PC-3 (cell line): Measurements from ENCODE around the gene GORAB. TPM values are rescaled to one million over a fixed set of nuclear protein-coding genes. Genes with fewer than 3 reads are reported as not detected.

ENCODE experiments used
- ATAC-seq: fragments of 200-7000 bp; cut with Tn5 transposase; 2 replicates; pipeline ENCODE4 v1.9.1; 2020; ENCODE audit warnings: mild to moderate bottlenecking, moderate library complexity
- BruUV-seq: library from RNA; stranded (reverse); fragments of 400-500 nt; replicated peaks from 2 replicates; lab custom pipeline; 2021; lab: Mats Ljungman, UMichigan
- CTCF ChIA-PET: fragments of 300-600 bp; sonication (Branson Sonifier 250); formaldehyde crosslinking; loops from one replicate; lab custom pipeline; 2022; ENCODE audit warnings: antibody characterized with exemption; lab: Charles Lee
- POLR2A ChIA-PET: fragments of 300-600 bp; sonication (Branson Sonifier 250); formaldehyde crosslinking; loops from one replicate; lab custom pipeline; 2022; ENCODE audit warnings: antibody characterized with exemption; ENCODE audit not compliant: unreplicated experiment; lab: Charles Lee
- DNase-seq: peaks from one replicate; pipeline ENCODE4 v3.0.0-alpha.2; 2015
- H2AFZ ChIP-seq: fragments of 300-600 bp; sonication (generic); 2 replicates; pipeline ENCODE4 v1.6.0; 2016; ENCODE audit warnings: antibody characterized with exemption, low read length
- H3F3A ChIP-seq: fragments of 300-600 bp; sonication (generic); one replicate; pipeline ENCODE4 v1.6.0; 2017; ENCODE audit warnings: antibody characterized with exemption, low read length, control low read depth, mild to moderate bottlenecking; ENCODE audit not compliant: unreplicated experiment
- H3K27ac ChIP-seq: fragments of 300-600 bp; sonication (generic); 2 replicates; pipeline ENCODE4 v1.5.1; 2016; ENCODE audit warnings: mild to moderate bottlenecking, low read length
- H3K27me3 ChIP-seq: fragments of 300-600 bp; sonication (generic); 2 replicates; pipeline ENCODE4 v1.6.1; 2016; ENCODE audit warnings: low read length, mixed read lengths
- H3K36me3 ChIP-seq: fragments of 300-600 bp; sonication (generic); 2 replicates; pipeline ENCODE4 v1.6.1; 2016; ENCODE audit warnings: low read depth, mixed run types, low read length, mixed read lengths
- H3K4me1 ChIP-seq: fragments of 300-600 bp; sonication (generic); 2 replicates; pipeline ENCODE4 v1.5.1; 2016; ENCODE audit warnings: low read length; ENCODE audit not compliant: insufficient read depth
- H3K4me2 ChIP-seq: fragments of 300-600 bp; sonication (generic); 2 replicates; pipeline ENCODE4 v1.6.0; 2016; ENCODE audit warnings: low read length
- H3K4me3 ChIP-seq: fragments of 300-600 bp; sonication (generic); 2 replicates; pipeline ENCODE4 v1.5.1; 2016; ENCODE audit warnings: mild to moderate bottlenecking, low read length, mixed read lengths
- H3K79me2 ChIP-seq: fragments of 300-600 bp; sonication (generic); 2 replicates; pipeline ENCODE4 v1.6.1; 2017; ENCODE audit warnings: low read length, mixed read lengths
- H3K9ac ChIP-seq: fragments of 300-600 bp; sonication (generic); 2 replicates; pipeline ENCODE4 v1.6.0; 2016; ENCODE audit warnings: mild to moderate bottlenecking, low read length
- H3K9me2 ChIP-seq: fragments of 300-600 bp; sonication (generic); replicated peaks from 2 replicates; pipeline ENCODE4 v1.6.1; 2016; ENCODE audit warnings: mixed run types, low read length, mixed read lengths
- H3K9me3 ChIP-seq: fragments of 300-600 bp; sonication (generic); 2 replicates; pipeline ENCODE4 v1.6.1; 2016; ENCODE audit warnings: low read length, mixed read lengths
- H4K20me1 ChIP-seq: fragments of 300-600 bp; sonication (generic); 2 replicates; pipeline ENCODE4 v1.6.1; 2016; ENCODE audit warnings: low read length, mixed read lengths
- CTCF ChIP-seq: fragments of 300-600 bp; sonication (generic); conservative IDR thresholded peaks from 2 replicates; pipeline ENCODE4 v1.5.1; 2017; ENCODE audit warnings: antibody characterized with exemption, low read depth, mild to moderate bottlenecking, low read length
- EZH2 ChIP-seq: fragments of 300-600 bp; sonication (generic); IDR thresholded peaks from one replicate; pipeline ENCODE4 v1.6.1; 2017; ENCODE audit warnings: antibody characterized with exemption, mild to moderate bottlenecking, low read length; ENCODE audit not compliant: unreplicated experiment
- EZH2phosphoT487 ChIP-seq: fragments of 300-600 bp; sonication (generic); IDR thresholded peaks from 2 replicates; pipeline ENCODE4 v1.6.1; 2018; ENCODE audit warnings: mild to moderate bottlenecking, antibody characterized with exemption, low read length, borderline replicate concordance
- intact Hi-C: fragments of 100-400 bp; cut with micrococcal nuclease; formaldehyde crosslinking; loops from 2 replicates; pipeline ENCODE4 v1.9.0; 2023
- total RNA-seq: library from RNA; depleted of rRNA; stranded (reverse); fragments of >200 nt; gene quantifications from 2 replicates; pipeline ENCODE4 v1.2.3, GENCODE V29; 2014

Gene GORAB
- total RNA-seq, 1 experiment from 2014 or later = 23.2 TPM

- no peaks in the 10 kb centered on the region for H3K79me2 ChIP-seq
- DNase-seq (no peak), ATAC-seq (no peak)
- intact Hi-C loops = no loop called here
- no TSS peak for BruUV-seq
- no peak overlapping the region for H3K4me2 ChIP-seq
- no peak overlapping the region for H3K27ac ChIP-seq
- H3K27me3 ChIP-seq = peaks cover 18% of the 10 kb centered on the region
- CTCF ChIA-PET = no interaction called here
- H3K9me2 ChIP-seq = no peaks in the 10 kb centered on the region
- no peaks in the 10 kb centered on the region for H3F3A ChIP-seq
- peaks cover 4% of the 10 kb centered on the region for H3K4me1 ChIP-seq
- H2AFZ ChIP-seq = no peak overlapping the region
- H3K9me3 ChIP-seq = no peaks in the 10 kb centered on the region
- peak; percentile 39; the same call in 1 of the 2 replicates for TF ChIP-seq CTCF
- TF ChIP-seq EZH2phosphoT487 = no peak
- no peak for TF ChIP-seq EZH2
- POLR2A ChIA-PET = no interaction called here
- no peak overlapping the region for H3K4me3 ChIP-seq
- H4K20me1 ChIP-seq = no peaks in the 10 kb centered on the region
- no peaks in the 10 kb centered on the region for H3K36me3 ChIP-seq
- no peak overlapping the region for H3K9ac ChIP-seq
Measured at GRCh38 chr1:170568197-170568596, 36.2 kb downstream of the GORAB start.

GRCh38 chr1:170576980-170577379 lies 45.0 kb downstream of the GORAB start:
- no peak for DNase-seq

More at GRCh38 chr1:170576980-170577379, 45.0 kb downstream of the GORAB start:
- Histone ChIP-seq H3K4me2 (no peak overlapping the region), H3K27me3 (peaks cover 9% of the 10 kb centered on the region; the same call in 1 of the 2 replicates), H3K9me2 (no peaks in the 10 kb centered on the region), H3K9me3 (no peaks in the 10 kb centered on the region), H3K9ac (no peak overlapping the region), H2AFZ (no peak overlapping the region), H3K4me3 (no peak overlapping the region), H3K27ac (no peak overlapping the region), H3K4me1 (no peaks in the 10 kb centered on the region), H4K20me1 (no peaks in the 10 kb centered on the region), H3F3A (no peaks in the 10 kb centered on the region), H3K36me3 (no peaks in the 10 kb centered on the region), H3K79me2 (no peaks in the 10 kb centered on the region)
- intact Hi-C loops = no loop called here
- ChIA-PET POLR2A (no interaction called here), CTCF (no interaction called here)
- TF ChIP-seq EZH2phosphoT487 = no peak
- no peak for TF ChIP-seq EZH2
- TF ChIP-seq CTCF = no peak
- BruUV-seq = no TSS peak
- ATAC-seq = no peak
